HG03175 (cell line): ENCODE results near the gene CYBC1.

Source experiments
- ATAC-seq: cut with Tn5 transposase; IDR thresholded peaks from one replicate; pipeline ENCODE4 v1.9.1; 2021; ENCODE audit warnings: mild to moderate bottlenecking, moderate library complexity; ENCODE audit not compliant: unreplicated experiment

CYBC1 gene

DNA sequence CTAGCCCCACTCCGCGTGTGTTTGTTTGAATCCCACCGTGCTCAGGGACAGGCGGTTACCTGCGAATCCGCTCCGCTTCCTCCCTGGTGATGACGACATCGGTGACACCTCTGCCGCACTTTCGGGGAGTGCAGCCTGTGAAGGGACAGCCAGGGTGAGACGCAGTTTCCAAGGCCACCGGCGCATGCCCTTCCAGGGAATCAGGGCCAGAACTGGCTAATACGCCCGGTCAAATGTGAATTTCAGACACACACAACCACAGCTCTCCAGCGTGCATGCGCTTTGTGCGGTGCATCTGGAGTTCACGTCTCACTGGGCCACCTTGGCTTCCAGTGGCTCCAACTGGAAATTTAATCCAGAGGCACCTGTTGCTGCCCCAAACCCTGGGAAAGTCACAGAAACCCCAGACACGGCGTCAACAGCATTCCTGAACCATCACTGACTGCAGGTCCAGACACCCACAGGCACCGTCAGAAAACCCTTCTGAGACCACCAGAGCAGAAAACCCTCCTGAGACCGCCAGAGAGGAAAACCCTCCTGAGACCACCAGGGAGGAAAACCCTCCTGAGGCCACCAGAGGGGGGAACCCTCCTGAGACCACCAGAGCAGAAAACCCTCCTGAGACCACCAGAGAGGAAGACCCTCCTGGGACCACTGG, 39.0 kb downstream of the CYBC1 start:
- no peak for ATAC-seq

GRCh38 chr17:82410014-82410716, 40.4 kb downstream of the CYBC1 start:
- no peak for ATAC-seq

GRCh38 chr17:82408938-82409318, 41.6 kb downstream of the CYBC1 start:
- ATAC-seq = no peak

GRCh38 chr17:82408288-82408937, 42.1 kb downstream of the CYBC1 start:
- ATAC-seq = no peak

DNA sequence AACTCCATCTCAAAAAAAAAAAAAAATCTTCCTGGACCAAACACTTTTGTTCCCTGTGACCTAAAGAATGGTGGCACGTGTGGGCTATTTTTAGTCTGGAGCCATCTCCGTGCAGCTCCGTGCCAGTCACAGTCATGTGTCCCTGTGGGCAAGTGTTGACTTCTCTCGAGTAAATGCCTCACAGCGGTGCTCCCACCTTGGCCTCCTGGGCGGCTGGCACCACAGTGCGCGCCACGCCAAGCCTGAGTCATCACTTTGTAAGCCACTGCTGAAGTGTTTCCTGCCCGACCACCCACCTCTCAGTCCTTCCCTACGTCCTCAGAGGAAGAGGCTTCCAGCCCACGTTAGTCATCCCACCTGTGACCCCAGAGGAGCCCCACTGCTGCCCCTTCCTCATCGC, 43.3 kb downstream of the CYBC1 start:
- ATAC-seq = no peak

DNA sequence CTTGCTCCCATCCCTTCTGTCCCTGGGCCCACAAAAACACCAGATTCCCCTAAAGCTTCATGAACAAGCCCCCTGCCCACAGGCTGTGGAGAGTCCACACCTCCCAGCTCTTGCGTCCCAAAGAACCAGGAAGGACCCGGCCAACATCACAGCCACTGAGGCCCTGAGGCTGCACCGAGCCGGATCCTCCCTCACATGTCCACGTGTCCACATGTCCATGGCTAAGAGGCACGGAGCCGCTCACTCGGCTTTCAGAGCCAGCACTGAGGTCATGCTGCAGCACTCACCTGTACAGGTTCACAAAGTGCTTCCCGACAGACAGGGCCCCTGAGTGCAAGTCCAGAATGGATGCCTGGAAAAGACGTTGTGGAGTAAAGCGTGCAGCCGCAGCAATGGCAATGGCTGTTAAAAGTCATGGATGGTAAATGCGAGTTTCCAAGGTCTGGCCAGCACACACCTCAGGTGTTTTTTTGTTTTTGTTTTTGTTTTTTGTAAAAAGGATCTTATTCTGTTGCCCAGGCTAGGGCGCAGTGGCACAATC, 44.4 kb downstream of the CYBC1 start:
- ATAC-seq = no peak

- no peak for ATAC-seq
Measured at GRCh38 chr17:82405051-82405450, 45.5 kb downstream of the CYBC1 start.

GRCh38 chr17:82403662-82404660, 46.6 kb downstream of the CYBC1 start:
- no peak for ATAC-seq

DNA sequence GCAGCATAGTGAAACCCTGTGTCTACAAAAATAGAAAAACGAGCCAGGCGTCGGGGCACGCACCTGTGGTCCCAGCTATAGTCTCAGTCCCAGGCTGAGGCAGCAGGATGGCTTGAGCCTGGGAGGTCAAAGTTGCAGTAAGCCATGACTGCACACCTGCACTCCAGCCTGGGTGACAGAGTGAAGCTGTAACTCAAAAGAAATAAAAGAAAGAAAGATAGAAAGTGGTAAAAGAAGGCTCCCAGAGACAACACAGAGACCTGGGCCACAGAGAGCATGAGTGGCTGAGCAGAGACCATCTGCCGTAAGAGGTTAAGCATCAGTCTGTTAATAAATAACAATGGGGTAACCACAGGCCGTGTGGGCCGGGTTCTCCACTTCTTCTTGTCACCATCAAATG, 47.7 kb downstream of the CYBC1 start:
- peak; percentile 80 for ATAC-seq

GRCh38 chr17:82400830-82401229, 49.7 kb downstream of the CYBC1 start:
- ATAC-seq = peak; percentile 51

GRCh38 chr17:82400206-82400605, 50.3 kb downstream of the CYBC1 start:
- no peak for ATAC-seq

DNA sequence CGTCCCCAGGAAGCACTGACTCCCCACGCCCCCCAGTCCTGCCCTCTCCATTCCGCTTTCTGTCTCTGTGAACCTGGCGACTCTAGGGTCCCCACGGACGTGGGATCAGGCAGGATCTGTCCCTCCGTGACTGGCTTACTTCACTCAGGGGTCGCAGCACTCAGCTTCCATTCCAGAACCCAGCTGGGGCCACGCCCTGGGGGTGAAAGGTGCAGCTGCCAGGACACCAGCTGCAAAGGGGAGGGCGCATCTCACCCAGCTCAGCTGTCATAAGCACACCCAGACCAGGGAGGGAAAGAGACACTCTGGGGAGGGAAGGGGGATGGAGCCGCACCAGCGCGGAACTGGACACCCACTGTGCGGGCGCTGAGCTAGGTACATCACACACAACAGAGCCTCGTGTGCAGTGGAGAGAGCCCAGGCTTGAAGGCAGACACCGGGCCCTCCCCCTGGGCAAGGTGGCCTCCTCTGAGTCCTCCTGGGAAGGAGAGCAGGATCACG, 50.9 kb downstream of the CYBC1 start:
- ATAC-seq = no peak

DNA sequence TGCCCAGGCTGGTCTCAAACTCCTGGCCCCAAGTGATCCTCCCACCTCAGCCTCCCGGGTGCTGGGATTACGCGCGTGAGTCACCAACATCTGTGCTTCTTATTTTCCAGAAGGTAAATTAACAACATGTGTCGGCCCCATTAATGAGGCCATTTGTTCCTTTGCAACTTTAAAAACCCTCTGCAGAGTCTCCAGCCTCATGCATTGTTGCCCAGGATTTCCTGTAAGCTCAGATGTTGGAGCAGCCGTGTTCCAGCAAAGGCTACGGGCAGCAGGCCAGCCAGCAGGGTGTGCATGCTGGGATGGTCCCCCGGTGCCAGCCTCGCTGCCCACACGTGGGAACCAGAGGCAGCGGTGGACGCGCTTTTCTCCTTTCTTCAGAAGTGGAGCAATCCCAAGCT, 51.5 kb downstream of the CYBC1 start:
- no peak for ATAC-seq

DNA sequence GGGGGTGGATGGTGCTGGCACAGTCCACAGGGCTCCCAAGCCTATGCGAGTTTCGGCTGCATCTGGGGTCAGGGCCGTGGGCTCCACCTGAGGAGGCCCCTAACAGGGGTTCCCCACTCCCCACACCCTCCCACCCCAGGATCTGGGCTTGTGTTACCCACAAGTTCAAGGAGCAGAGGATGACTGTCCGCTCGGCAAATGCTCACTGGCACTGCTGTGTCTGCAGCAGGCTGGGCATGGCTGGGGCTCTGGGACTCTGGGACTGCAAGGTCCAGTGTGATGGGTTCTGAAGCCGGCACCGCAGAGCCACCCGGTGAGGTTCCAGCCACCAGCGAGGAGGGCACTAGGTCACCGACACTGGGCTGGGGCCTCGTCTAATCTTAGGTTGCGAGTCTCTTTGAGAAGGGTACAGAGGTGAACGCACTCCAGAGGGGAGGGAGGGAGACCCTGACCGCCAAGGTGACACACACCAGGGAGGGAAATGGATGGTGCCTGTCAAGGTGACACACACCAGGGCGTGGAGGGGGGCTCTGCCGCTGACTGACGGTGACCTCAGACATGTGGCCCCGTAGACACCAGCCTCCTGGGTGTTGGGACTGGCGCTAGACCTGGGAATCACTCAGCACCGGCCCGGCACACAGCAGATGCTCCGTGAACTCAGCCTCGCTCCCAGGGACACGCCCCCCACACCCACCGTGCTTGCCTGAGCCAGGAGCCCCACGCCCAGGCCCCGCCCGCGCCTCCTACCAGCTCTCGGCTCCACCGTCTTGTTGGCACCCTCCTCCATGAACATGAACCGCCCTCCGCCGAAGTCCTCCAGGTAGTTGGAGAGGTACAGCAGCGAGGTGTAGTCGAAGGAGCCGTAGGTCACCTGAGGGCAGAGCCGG, 52.9 kb downstream of the CYBC1 start:
- no peak for ATAC-seq

- ATAC-seq = no peak
Measured at GRCh38 chr17:82396601-82397435, 53.7 kb downstream of the CYBC1 start.

DNA sequence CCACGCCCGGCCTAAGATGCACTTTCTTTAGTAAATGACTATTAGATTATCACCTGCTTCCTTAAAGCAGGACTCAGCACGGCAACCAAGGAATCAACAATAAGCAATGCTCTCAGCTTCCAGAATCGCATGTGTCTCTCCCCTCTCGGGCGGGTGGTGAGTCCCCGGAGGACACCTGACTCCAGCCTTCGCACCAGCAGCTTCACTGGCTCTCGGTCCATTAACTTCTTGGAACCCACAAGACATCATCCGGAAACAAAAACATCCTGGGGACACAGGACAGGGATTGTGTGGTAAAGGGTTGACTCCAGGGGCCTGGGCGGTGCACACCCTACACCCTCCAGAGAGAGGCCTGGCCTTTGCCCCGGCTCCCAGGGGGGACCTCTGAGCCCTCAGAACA, 56.3 kb downstream of the CYBC1 start:
- no peak for ATAC-seq

DNA sequence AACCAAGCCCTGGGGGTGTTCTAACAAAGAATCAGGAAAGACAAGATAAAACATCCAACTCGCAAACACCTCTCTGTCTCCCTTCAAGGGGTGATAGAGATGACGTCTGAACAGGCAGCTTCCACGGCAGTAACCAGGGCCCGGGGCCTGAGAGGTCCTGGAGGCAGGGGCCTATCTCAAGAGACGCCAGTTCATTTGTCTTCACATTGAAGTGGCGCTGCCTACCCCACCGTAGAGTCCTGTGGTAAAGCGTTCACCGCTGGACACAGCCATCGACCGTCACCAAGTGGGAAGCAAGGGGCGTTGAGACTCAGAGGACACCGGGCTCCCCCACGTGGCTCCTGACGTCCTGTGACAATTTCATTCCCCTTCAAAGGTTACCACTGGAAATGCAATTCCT, 57.6 kb downstream of the CYBC1 start:
- ATAC-seq = no peak
